Osteoblast (primary cell): Measurements from ENCODE around the gene NEDD4L. TPM values are rescaled to one million over a fixed set of nuclear protein-coding genes. Genes with fewer than 3 reads are reported as not detected.

ENCODE experiments used
- DNase-seq: peaks from one replicate; pipeline ENCODE4 v3.0.0; 2011; ENCODE audit warnings: low spot score, mixed read lengths; ENCODE audit not compliant: insufficient read length; ENCODE audit errors: missing footprints
- H2AFZ ChIP-seq: 2 replicates; pipeline ENCODE4 v1.6.0; 2011; ENCODE audit warnings: mild to moderate bottlenecking, low read length
- H3K27ac ChIP-seq: 2 replicates; pipeline ENCODE4 v1.5.1; 2011; ENCODE audit warnings: mild to moderate bottlenecking, low read depth, low read length, moderate library complexity
- H3K27me3 ChIP-seq: 2 replicates; pipeline ENCODE4 v1.6.0; 2012; ENCODE audit warnings: mild to moderate bottlenecking, control low read depth, inconsistent platforms, low read length, moderate library complexity; ENCODE audit not compliant: insufficient read depth
- H3K36me3 ChIP-seq: 2 replicates; pipeline ENCODE4 v1.5.1; 2011; ENCODE audit warnings: mild to moderate bottlenecking, low read length, control low read depth, moderate library complexity; ENCODE audit not compliant: insufficient read depth
- H3K4me1 ChIP-seq: 2 replicates; pipeline ENCODE4 v1.5.1; 2011; ENCODE audit warnings: mild to moderate bottlenecking, low read length, control low read depth, moderate library complexity; ENCODE audit not compliant: insufficient read depth
- H3K4me2 ChIP-seq: 2 replicates; pipeline ENCODE4 v1.6.0; 2011; ENCODE audit warnings: mild to moderate bottlenecking, low read length; ENCODE audit not compliant: insufficient read depth
- H3K4me3 ChIP-seq: fragments of 200-600 bp; sonication (generic); 3 replicates; pipeline ENCODE4 v1.5.1; 2012; ENCODE audit warnings: mild to moderate bottlenecking, low read length, inconsistent platforms; ENCODE audit not compliant: insufficient read depth
- H3K79me2 ChIP-seq: 2 replicates; pipeline ENCODE4 v1.6.0; 2012; ENCODE audit warnings: mild to moderate bottlenecking, low read length, control low read depth, inconsistent platforms; ENCODE audit not compliant: insufficient read depth
- H3K9me3 ChIP-seq: 2 replicates; pipeline ENCODE4 v1.5.1; 2011; ENCODE audit warnings: low read depth, low read length, control low read depth
- H4K20me1 ChIP-seq: 2 replicates; pipeline ENCODE4 v1.6.0; 2012; ENCODE audit warnings: mild to moderate bottlenecking, low read length, control low read depth; ENCODE audit not compliant: insufficient read depth
- CTCF ChIP-seq: IDR thresholded peaks from 2 replicates; pipeline ENCODE4 v1.5.1; 2011; ENCODE audit warnings: mild to moderate bottlenecking, low read depth, low read length, moderate library complexity; ENCODE audit errors: extremely low read depth
- total RNA-seq: library from RNA; depleted of rRNA; stranded (reverse); fragments of >200 nt; gene quantifications from 2 replicates; pipeline ENCODE4 v1.2.3, GENCODE V29; 2012

NEDD4L gene
- total RNA-seq, 1 donor, result 30.0 TPM

DNA sequence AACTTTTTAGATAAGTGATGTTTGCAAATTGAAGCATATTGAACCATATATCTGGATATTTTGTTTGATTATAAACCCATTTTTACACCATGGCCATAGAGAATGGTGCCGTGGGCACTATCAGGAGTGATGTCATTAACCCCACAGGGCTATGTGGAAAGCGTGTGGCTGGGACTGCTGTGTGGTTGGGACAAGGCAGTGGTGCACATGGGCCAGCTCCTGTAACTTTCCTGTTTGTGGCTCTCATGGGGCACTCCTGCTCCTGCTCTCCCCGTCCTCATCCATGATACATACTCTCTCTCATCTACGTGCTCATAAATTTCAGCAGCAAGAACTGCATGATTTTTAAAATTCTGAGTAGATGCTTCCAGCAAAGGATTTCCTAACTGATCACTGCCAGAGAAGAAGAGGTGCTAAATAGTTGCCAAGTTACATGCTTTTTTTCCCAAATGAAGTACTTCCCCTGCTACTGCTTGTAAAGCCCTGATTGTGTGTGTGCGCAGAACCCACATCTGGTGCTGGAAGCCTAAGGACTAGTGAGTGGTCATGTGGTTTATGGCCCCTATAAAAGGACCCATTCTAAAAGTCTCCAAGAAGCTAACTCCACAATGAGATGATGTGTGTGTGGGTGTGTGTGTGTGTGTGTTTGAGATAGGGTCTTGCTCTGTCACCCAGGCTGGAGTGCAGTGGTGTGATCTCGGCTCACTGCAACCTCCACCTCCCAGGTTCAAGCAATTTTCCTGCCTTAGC is 240.8 kb downstream of the NEDD4L start:
- H3K9me3 ChIP-seq, result no peaks in the 10 kb centered on the region
- H3K27me3 ChIP-seq, result peaks cover 5% of the 10 kb centered on the region
- peaks cover 11% of the 10 kb centered on the region for H3K79me2 ChIP-seq
- no peak overlapping the region for H3K4me3 ChIP-seq
- no peak overlapping the region for H3K27ac ChIP-seq
- TF ChIP-seq CTCF, result no peak
- no peak overlapping the region for H2AFZ ChIP-seq
- H3K4me2 ChIP-seq, result no peak overlapping the region
- H3K4me1 ChIP-seq, result peaks cover 10% of the 10 kb centered on the region
- no peak for DNase-seq
- peaks cover 5% of the 10 kb centered on the region for H4K20me1 ChIP-seq
- no peaks in the 10 kb centered on the region for H3K36me3 ChIP-seq

- no peak for DNase-seq
- peaks cover 5% of the 10 kb centered on the region for H4K20me1 ChIP-seq
- H3K9me3 ChIP-seq, result no peaks in the 10 kb centered on the region
- no peak overlapping the region for H3K4me3 ChIP-seq
- no peaks in the 10 kb centered on the region for H3K36me3 ChIP-seq
- peaks cover 16% of the 10 kb centered on the region for H3K4me1 ChIP-seq
- peaks cover 7% of the 10 kb centered on the region for H3K79me2 ChIP-seq
- no peak overlapping the region for H2AFZ ChIP-seq
- TF ChIP-seq CTCF, result no peak
- no peak overlapping the region for H3K4me2 ChIP-seq
- no peak overlapping the region for H3K27ac ChIP-seq
- H3K27me3 ChIP-seq, result peaks cover 5% of the 10 kb centered on the region
Observed at GRCh38 chr18:58285449-58286130, 241.6 kb downstream of the NEDD4L start.

- no peak overlapping the region for H2AFZ ChIP-seq
- peaks cover 22% of the 10 kb centered on the region for H3K4me1 ChIP-seq
- H4K20me1 ChIP-seq, result peaks cover 5% of the 10 kb centered on the region
- H3K4me3 ChIP-seq, result no peak overlapping the region
- H3K27ac ChIP-seq, result no peak overlapping the region
- no peaks in the 10 kb centered on the region for H3K36me3 ChIP-seq
- no peaks in the 10 kb centered on the region for H3K9me3 ChIP-seq
- peaks cover 5% of the 10 kb centered on the region for H3K27me3 ChIP-seq
- no peak for DNase-seq
- H3K4me2 ChIP-seq, result no peak overlapping the region
- peaks cover 7% of the 10 kb centered on the region for H3K79me2 ChIP-seq
- no peak for TF ChIP-seq CTCF
Observed at GRCh38 chr18:58286632-58287352, 242.8 kb downstream of the NEDD4L start.
